HL-60/S4 treated with retinoic acid at 250 ng/mL for 4 days and 3 days (cell line): ENCODE data around the gene RHOF.
"Not testable (repeated sequence)": the region's sequence is repeated elsewhere in the genome, so short reads cannot be mapped to it uniquely, and the experiment has no call there.

ENCODE experiments used
- in situ Hi-C: fragments of 300-500 bp; cut with MboI; formaldehyde crosslinking; loops from 2 replicates; pipeline ENCODE4 v1.7.0; 2022; ENCODE audit warnings: low sequenced_read_pairs

RHOF gene

DNA sequence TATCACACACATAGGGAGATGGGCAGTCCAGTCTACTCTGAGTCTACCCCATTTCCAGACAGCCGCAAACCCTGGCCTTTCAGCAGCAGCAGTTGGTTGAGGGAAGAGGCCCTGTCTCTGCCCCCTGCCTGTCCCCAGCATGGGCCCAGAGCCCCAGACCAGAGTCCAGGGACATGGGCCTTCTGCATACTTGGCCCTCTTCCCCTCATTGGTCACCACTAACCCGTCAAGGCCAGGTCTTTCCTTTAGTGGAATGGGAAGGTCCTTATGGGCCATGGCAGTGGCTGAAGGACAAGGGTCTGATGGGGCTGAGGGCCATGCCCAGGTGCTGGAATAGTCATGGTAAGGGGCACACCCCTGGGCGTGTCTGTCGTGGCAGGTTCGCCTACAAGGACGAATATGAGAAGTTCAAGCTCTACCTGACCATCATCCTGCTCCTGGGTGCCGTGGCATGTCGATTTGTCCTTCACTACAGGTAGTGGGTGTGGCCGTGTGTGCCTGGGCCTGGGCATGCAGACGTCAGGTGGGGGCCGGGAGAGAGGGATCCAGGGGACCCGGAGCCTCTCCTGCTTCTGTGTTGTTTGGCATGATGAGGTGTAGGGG lies 41.6 kb downstream of the RHOF start:
- in situ Hi-C loops: no loop called here

- in situ Hi-C loops: no loop called here
These were observed 42.5 kb downstream of the RHOF start for GRCh38 chr12:121751034-121751433.

DNA sequence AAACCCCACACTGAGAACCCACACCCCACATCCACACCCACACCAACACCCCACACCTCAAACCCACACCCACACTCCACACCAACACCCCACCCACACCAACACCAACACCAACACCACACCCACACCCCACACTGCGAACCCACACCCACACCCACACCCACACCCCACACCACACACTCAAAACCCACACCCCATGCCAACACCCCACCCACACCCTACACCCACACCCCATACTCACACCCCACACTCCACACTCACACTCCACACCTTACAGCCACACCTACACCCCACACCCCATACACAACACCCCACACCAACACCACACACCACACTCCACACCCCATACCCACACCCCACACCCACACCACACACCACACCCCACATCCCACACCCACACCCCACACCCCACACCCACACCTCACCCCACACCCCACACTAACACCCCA lies 43.0 kb downstream of the RHOF start:
- in situ Hi-C loops: no loop called here

- in situ Hi-C loops: no loop called here
These were observed 44.2 kb downstream of the RHOF start for GRCh38 chr12:121749267-121749666.

DNA sequence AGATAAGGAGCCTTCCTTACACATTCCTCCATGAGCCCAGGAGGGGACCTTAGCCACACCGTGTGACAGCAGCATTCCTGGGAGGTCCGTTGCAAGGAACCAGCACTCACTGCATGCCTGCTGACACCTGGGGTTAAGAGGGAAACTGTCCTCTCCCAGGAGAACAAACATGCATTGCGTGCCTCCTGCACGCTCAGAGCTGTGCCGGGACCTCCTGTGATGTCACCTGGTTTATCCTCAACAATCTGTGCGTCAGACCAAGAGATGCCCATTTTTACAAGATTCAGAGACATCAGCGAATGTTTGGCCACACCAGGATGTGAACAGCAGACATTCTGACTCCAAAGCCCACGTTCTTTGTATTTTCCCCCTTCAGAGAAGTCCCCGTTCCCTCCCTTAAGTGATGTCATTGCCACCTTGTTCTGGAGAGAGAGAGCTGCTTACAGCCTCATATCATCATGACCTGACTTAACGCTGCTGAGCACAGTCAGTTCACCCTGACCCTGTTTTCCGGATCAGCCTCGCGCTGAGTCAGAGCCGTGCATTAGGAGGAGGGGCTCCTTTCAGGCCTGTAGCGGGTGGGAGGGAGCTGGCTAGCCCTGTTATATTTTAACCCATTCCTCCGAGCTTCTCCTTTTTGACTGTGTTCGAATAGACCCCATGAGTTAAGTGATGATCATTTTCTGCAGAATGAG lies 44.8 kb downstream of the RHOF start:
- in situ Hi-C loops: no loop called here

GRCh38 chr12:121748218-121748570 lies 45.3 kb downstream of the RHOF start:
- in situ Hi-C loops: no loop called here

DNA sequence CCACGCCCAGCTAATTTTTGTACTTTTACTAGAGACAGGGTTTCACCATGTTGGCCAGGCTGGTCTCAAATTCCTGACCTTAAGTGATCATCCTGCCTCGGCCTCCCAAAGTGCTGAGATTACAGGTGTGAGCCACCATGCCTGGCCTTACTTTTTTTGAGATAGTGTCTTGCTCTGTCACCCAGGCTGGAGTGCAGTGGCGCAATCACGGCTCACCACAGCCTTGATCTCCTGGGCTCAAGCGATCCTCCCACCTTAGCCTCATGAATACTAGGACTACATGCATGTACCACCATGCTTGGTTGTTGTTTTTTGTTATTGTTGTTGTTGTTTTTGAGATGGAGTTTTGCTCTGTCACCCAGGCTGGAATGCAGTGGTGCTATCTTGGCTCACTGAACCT lies 47.9 kb downstream of the RHOF start:
- in situ Hi-C loops: not testable (repeated sequence)

- in situ Hi-C loops: no loop called here
These were observed 51.7 kb downstream of the RHOF start for GRCh38 chr12:121741743-121742142.

DNA sequence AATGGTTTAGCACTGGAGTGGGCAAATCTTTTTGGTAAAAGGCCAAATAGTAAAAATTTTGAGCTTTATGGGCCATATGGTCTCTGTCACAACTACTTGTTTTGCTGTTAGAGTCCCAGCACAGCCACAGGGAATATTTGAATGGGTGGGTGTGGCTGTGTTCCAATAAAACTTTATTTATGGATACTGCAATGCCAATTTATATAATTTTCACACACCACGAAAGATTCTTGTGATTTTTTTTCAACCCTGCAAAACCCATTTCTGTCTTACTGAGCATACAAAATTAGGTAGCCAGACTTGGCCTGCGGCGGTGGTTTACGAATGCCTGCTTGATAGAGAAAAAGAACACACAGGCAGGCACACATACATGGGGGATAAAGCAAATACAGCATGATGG lies 52.6 kb downstream of the RHOF start:
- in situ Hi-C loops: no loop called here

- in situ Hi-C loops: no loop called here
These were observed 55.1 kb downstream of the RHOF start for GRCh38 chr12:121738340-121738858.

DNA sequence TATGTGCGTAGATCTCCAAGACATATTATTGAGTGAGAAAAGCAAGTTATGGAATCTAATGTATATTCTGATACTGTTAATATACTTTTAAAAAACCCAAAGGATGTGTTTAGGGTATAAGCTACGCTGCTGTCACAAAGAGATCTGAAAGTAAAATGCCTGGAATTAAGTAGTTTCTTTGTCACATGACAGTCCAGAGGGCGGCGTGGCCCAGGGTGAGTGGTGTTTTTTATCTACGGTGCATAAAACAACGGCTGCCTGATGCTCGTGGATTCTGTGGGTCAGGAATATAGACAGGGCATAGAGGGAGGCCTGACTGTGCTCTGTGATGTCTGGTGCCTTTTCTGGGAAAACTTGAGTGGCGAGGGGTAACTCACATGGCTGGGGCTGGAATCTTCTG lies 59.6 kb downstream of the RHOF start:
- in situ Hi-C loops: no loop called here

- in situ Hi-C loops: no loop called here
These were observed 62.0 kb downstream of the RHOF start for GRCh38 chr12:121731473-121731872.

DNA sequence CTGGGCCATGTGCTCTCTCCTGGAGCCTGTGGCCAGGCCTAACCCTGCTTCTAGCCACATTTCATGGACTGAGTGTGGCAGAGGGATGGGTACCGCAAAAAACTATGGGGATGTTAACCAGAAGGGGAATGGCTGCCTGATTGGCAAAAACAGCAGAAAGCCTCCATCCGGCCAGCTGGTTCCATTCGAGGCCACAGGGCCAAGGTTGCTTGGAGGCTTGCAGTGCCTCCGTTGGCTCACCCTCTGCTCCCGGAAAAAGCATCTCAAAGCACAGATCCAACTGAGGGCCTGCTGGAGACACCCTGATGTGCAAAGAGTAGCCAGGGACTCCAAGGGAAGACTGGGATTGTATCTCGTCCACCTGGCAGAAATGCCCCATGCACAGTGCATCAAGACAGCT lies 64.5 kb downstream of the RHOF start:
- in situ Hi-C loops: no loop called here
